Liver (tissue), 9 donors: Measurements from ENCODE around the gene AKR1B15. TPM values are rescaled to one million over a fixed set of nuclear protein-coding genes. Genes with fewer than 3 reads are reported as not detected.

Source experiments
- DNase-seq: peaks from one replicate; pipeline ENCODE4 v3.0.0-alpha.2; 2017; ENCODE audit warnings: low spot score
- H3K27ac ChIP-seq, 2 donors: one replicate each; pipeline ENCODE4 v1.7.0; 2013; ENCODE audit warnings: inconsistent platforms in 2 of 2, low read length in 2 of 2, control low read depth in 1 of 2, low read depth in 1 of 2, mild to moderate bottlenecking in 1 of 2
- H3K27me3 ChIP-seq, 4 donors: one replicate each; pipeline versions ENCODE4 v1.6.1 to v1.7.0; 2013; ENCODE audit warnings: low read length in 3 of 4, inconsistent platforms in 1 of 4, mild to moderate bottlenecking in 1 of 4, moderate library complexity in 1 of 4; ENCODE audit not compliant: control insufficient read depth in 4 of 4, insufficient read depth in 4 of 4
- H3K36me3 ChIP-seq, 4 donors: one replicate each; pipeline versions ENCODE4 v1.6.1 to v1.7.0; 2013; ENCODE audit warnings: low read length in 3 of 4, mild to moderate bottlenecking in 3 of 4, low read depth in 1 of 4, moderate library complexity in 1 of 4; ENCODE audit not compliant: control insufficient read depth in 4 of 4, insufficient read depth in 3 of 4
- H3K4me1 ChIP-seq, 4 donors: one replicate each; pipeline versions ENCODE4 v1.6.1 to v1.7.0; 2013; ENCODE audit warnings: low read length in 3 of 4, mild to moderate bottlenecking in 3 of 4, moderate library complexity in 1 of 4; ENCODE audit not compliant: control insufficient read depth in 4 of 4, insufficient read depth in 4 of 4
- H3K4me3 ChIP-seq, 3 donors: one replicate each; pipeline versions ENCODE4 v1.6.1 to v1.7.0; 2013; ENCODE audit warnings: low read length in 3 of 3, control low read depth in 1 of 3, low read depth in 1 of 3, mild to moderate bottlenecking in 1 of 3
- H3K9ac ChIP-seq, 2 donors: one replicate each; pipeline ENCODE4 v1.7.0; 2013; ENCODE audit warnings: low read length in 2 of 2, mild to moderate bottlenecking in 2 of 2, moderate library complexity in 2 of 2, control low read depth in 1 of 2, low read depth in 1 of 2
- H3K9me3 ChIP-seq, 4 donors: one replicate each; pipeline versions ENCODE4 v1.6.1 to v1.7.0; 2013; ENCODE audit warnings: low read length in 3 of 4; ENCODE audit not compliant: control insufficient read depth in 4 of 4
- CTCF ChIP-seq: fragments of 150-350 bp; IDR thresholded peaks from 2 replicates; pipeline ENCODE4 v1.5.1; 2017; ENCODE audit warnings: improper control_type of control experiment, low read depth, low read length; ENCODE audit not compliant: missing input control
- EGR1 ChIP-seq, 2 donors: IDR thresholded peaks; 2 replicates each; pipeline ENCODE4 v1.6.1; 2016 to 2018; ENCODE audit warnings: antibody characterized with exemption in 2 of 2, low read depth in 2 of 2
- FOXA1 ChIP-seq: IDR thresholded peaks from 2 replicates; pipeline ENCODE4 v1.6.1; 2016; ENCODE audit warnings: antibody characterized with exemption
- FOXA2 ChIP-seq: IDR thresholded peaks from 2 replicates; pipeline ENCODE4 v1.6.1; 2016; ENCODE audit warnings: antibody characterized with exemption
- GABPA ChIP-seq, 2 donors: IDR thresholded peaks in 1 of 2; conservative IDR thresholded peaks in 1 of 2; 2 replicates each; pipeline ENCODE4 v1.6.1; 2016; ENCODE audit warnings: antibody characterized with exemption in 2 of 2, mild to moderate bottlenecking in 1 of 2, moderate library complexity in 1 of 2
- HNF4A ChIP-seq, 2 donors: conservative IDR thresholded peaks; 2 replicates each; pipeline ENCODE4 v1.6.1; 2016; ENCODE audit warnings: antibody characterized with exemption in 2 of 2, mild to moderate bottlenecking in 2 of 2
- HNF4G ChIP-seq: IDR thresholded peaks from 2 replicates; pipeline ENCODE4 v1.6.1; 2016; ENCODE audit warnings: antibody characterized with exemption
- JUND ChIP-seq, 2 donors: IDR thresholded peaks; 2 replicates each; pipeline ENCODE4 v1.6.1; 2016; ENCODE audit warnings: antibody characterized with exemption in 2 of 2
- NR2F2 ChIP-seq: IDR thresholded peaks from 2 replicates; pipeline ENCODE4 v1.6.1; 2016; ENCODE audit warnings: antibody characterized with exemption
- RAD21 ChIP-seq, 2 donors: IDR thresholded peaks; 2 replicates each; pipeline ENCODE4 v1.6.1; 2016; ENCODE audit warnings: antibody characterized with exemption in 2 of 2, mild to moderate bottlenecking in 2 of 2
- RXRA ChIP-seq, 2 donors: IDR thresholded peaks; 2 replicates each; pipeline ENCODE4 v1.6.1; 2017 to 2018; ENCODE audit warnings: antibody characterized with exemption in 2 of 2, mild to moderate bottlenecking in 1 of 2
- SP1 ChIP-seq: IDR thresholded peaks from 2 replicates; pipeline ENCODE4 v1.6.1; 2018; ENCODE audit warnings: antibody characterized with exemption, mild to moderate bottlenecking
- YY1 ChIP-seq: IDR thresholded peaks from 2 replicates; pipeline ENCODE4 v1.6.1; 2016; ENCODE audit warnings: antibody characterized with exemption, mild to moderate bottlenecking
- whole genome bisulfite sequencing: extraction: QIAGEN DNeasy Blood & Tissue Kit; methylation state at CpG from one replicate; pipeline ENCODE4 v1.1.7; 2013; 5-methylcytosine and 5-hydroxymethylcytosine counted together
- polyA plus RNA-seq, 2 donors: library from polyadenylated mRNA; stranded (reverse) in 1 of 2; unstranded in 1 of 2; fragments of 200-250 nt in 1 of 2; fragments of >200 nt in 1 of 2; fragmentation: Nextera tagmentation in 1 of 2; extraction: Ambion mirVana in 1 of 2; gene quantifications; one replicate each; pipeline versions ENCODE4 v1.2.1 to v1.2.3, GENCODE V29; 2013 to 2015
- total RNA-seq, 2 donors: library from RNA; depleted of rRNA; stranded (reverse); fragments of >200 nt; gene quantifications; one replicate each; pipeline ENCODE4 v1.2.3, GENCODE V29; 2014
- TF ChIP-seq, protein P1 (sequence below): IDR thresholded peaks from 2 replicates; pipeline ENCODE4 v1.6.1; 2016; ENCODE audit warnings: antibody characterized with exemption, mild to moderate bottlenecking
- TF ChIP-seq, protein P2 (sequence below): IDR thresholded peaks from 2 replicates; pipeline ENCODE4 v1.6.1; 2016; ENCODE audit warnings: antibody characterized with exemption
- TF ChIP-seq, protein P3 (sequence below): IDR thresholded peaks from 2 replicates; pipeline ENCODE4 v1.6.1; 2016; ENCODE audit warnings: antibody characterized with exemption
- donor health status: healthy.
- donor health status: healthy.
- donor health status: healthy.
- donor health status: healthy.
- donor health status: healthy.

AKR1B15 gene
- total and polyA plus RNA-seq, 4 donors: 0.12 TPM; not detected in 3

DNA sequence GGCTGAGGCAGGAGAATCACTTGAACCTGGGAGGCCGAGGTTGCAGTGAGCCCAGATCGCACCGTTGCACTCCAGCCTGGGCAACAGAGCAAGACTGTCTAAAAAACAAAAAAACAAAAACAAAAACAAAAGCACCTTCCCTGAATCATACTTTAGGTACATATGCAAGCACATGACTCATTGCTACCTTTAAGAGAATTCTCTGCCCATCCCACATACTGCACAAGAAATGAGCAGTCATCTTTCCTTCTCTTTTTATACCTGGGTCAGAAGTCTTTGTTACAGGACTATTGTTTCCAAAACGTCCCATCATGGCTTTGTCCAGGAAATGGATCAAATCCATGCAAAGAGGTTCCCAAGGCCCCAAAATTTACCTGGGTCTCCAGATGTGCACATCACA is 43.1 kb upstream of the AKR1B15 start:
- WGBS: 85% methylated on average over 4 of the region's 4 CpGs
- no peak overlapping the region for H3K9ac ChIP-seq
- no peaks in the 10 kb centered on the region for H3K9me3 ChIP-seq
- H3K36me3 ChIP-seq: no peaks in the 10 kb centered on the region
- H3K27ac ChIP-seq: no peak overlapping the region
- H3K4me1 ChIP-seq: no peaks in the 10 kb centered on the region
- TF ChIP-seq, protein P1, sequence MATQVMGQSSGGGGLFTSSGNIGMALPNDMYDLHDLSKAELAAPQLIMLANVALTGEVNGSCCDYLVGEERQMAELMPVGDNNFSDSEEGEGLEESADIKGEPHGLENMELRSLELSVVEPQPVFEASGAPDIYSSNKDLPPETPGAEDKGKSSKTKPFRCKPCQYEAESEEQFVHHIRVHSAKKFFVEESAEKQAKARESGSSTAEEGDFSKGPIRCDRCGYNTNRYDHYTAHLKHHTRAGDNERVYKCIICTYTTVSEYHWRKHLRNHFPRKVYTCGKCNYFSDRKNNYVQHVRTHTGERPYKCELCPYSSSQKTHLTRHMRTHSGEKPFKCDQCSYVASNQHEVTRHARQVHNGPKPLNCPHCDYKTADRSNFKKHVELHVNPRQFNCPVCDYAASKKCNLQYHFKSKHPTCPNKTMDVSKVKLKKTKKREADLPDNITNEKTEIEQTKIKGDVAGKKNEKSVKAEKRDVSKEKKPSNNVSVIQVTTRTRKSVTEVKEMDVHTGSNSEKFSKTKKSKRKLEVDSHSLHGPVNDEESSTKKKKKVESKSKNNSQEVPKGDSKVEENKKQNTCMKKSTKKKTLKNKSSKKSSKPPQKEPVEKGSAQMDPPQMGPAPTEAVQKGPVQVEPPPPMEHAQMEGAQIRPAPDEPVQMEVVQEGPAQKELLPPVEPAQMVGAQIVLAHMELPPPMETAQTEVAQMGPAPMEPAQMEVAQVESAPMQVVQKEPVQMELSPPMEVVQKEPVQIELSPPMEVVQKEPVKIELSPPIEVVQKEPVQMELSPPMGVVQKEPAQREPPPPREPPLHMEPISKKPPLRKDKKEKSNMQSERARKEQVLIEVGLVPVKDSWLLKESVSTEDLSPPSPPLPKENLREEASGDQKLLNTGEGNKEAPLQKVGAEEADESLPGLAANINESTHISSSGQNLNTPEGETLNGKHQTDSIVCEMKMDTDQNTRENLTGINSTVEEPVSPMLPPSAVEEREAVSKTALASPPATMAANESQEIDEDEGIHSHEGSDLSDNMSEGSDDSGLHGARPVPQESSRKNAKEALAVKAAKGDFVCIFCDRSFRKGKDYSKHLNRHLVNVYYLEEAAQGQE: no peak
- no peak for TF ChIP-seq FOXA1
- TF ChIP-seq CTCF: no peak
- no peak for TF ChIP-seq NR2F2
- TF ChIP-seq GABPA (IDR thresholded peaks at IDR 0.05 in 1 of 2, conservative IDR thresholded peaks at IDR 0.05 in 1 of 2): no peak
- TF ChIP-seq, protein P2, sequence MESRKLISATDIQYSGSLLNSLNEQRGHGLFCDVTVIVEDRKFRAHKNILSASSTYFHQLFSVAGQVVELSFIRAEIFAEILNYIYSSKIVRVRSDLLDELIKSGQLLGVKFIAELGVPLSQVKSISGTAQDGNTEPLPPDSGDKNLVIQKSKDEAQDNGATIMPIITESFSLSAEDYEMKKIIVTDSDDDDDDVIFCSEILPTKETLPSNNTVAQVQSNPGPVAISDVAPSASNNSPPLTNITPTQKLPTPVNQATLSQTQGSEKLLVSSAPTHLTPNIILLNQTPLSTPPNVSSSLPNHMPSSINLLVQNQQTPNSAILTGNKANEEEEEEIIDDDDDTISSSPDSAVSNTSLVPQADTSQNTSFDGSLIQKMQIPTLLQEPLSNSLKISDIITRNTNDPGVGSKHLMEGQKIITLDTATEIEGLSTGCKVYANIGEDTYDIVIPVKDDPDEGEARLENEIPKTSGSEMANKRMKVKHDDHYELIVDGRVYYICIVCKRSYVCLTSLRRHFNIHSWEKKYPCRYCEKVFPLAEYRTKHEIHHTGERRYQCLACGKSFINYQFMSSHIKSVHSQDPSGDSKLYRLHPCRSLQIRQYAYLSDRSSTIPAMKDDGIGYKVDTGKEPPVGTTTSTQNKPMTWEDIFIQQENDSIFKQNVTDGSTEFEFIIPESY: no peak
- no peak for TF ChIP-seq JUND (IDR thresholded peaks at IDR 0.05)
- TF ChIP-seq RAD21 (IDR thresholded peaks at IDR 0.05): no peak
- no peak for TF ChIP-seq SP1
- no peak for TF ChIP-seq HNF4A (conservative IDR thresholded peaks at IDR 0.05)
- TF ChIP-seq YY1: no peak
- H3K27me3 ChIP-seq: no peaks in the 10 kb centered on the region
- H3K4me3 ChIP-seq: no peak overlapping the region
- DNase-seq: no peak

DNA sequence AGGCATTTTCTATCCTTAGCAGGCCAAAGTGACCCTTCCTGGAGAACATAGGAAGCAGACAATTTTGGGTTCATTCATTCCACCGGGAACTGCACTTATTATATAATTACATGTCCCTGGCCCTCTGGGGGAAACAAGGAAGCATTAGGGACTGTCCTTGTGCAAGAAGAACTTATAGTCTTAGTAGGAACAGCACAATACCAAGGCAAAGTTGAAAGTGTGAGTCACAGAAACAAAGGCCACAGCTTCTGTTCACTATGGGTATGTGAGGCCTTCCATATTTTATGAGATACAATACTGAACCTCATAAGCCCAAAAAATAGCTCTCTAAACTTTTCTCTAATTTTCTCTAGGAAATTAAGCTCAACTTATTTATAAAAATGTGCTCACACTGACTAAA is 39.9 kb upstream of the AKR1B15 start:
- no peaks in the 10 kb centered on the region for H3K4me1 ChIP-seq
- H3K27me3 ChIP-seq: no peaks in the 10 kb centered on the region
- no peak overlapping the region for H3K4me3 ChIP-seq
- no peak overlapping the region for H3K27ac ChIP-seq
- no peak for DNase-seq
- TF ChIP-seq HNF4G (no peak), RXRA (IDR thresholded peaks at IDR 0.05) (no peak), CTCF (no peak), EGR1 (IDR thresholded peaks at IDR 0.05; ENCODE audit: low read depth in 2 of 2) (no peak), RAD21 (IDR thresholded peaks at IDR 0.05) (no peak), SP1 (no peak), GABPA (IDR thresholded peaks at IDR 0.05 in 1 of 2, conservative IDR thresholded peaks at IDR 0.05 in 1 of 2) (no peak), FOXA2 (no peak), NR2F2 (no peak), FOXA1 (no peak), YY1 (no peak)
- TF ChIP-seq, protein P1: no peak
- TF ChIP-seq, protein P3, sequence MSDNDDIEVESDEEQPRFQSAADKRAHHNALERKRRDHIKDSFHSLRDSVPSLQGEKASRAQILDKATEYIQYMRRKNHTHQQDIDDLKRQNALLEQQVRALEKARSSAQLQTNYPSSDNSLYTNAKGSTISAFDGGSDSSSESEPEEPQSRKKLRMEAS: no peak
- H3K9me3 ChIP-seq: no peaks in the 10 kb centered on the region
- H3K36me3 ChIP-seq: no peaks in the 10 kb centered on the region
- 98% methylated on average over 1 of the region's 1 CpG for WGBS
- no peak overlapping the region for H3K9ac ChIP-seq
